ENCODE measurements around the gene TCEA2. TPM values are rescaled to one million over a fixed set of nuclear protein-coding genes. Genes with fewer than 3 reads are reported as not detected.

TCEA2 gene
- total and polyA plus RNA-seq, 2 of the 13 experiments (the other 11 are each of a cell fraction or from before 2014, with no cell fraction given) = 28.1 to 33.7 TPM

DNA sequence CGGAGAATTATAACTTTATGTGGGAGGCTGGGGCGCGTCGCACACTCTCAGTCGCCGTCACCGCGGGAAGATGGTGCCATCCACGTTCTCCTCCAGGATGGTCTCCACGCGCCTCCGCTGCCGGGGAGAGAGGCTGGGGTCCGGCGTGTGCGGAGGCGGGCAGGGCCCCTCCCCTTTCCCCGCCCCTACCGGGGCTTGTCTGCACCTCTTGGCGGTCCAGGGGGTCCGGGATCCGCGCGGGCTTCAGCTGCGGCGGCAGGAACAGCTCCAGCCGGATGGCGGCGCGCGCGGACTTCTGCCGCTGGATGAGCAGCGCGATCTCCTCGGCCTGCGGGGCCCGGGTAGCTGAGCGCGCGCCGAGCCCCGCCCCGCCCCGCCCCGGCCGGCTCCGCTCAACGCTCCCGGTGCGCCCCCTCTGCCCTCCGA, 20.4 kb downstream of the TCEA2 start (continued):
- TF ChIP-seq, protein P1, sequence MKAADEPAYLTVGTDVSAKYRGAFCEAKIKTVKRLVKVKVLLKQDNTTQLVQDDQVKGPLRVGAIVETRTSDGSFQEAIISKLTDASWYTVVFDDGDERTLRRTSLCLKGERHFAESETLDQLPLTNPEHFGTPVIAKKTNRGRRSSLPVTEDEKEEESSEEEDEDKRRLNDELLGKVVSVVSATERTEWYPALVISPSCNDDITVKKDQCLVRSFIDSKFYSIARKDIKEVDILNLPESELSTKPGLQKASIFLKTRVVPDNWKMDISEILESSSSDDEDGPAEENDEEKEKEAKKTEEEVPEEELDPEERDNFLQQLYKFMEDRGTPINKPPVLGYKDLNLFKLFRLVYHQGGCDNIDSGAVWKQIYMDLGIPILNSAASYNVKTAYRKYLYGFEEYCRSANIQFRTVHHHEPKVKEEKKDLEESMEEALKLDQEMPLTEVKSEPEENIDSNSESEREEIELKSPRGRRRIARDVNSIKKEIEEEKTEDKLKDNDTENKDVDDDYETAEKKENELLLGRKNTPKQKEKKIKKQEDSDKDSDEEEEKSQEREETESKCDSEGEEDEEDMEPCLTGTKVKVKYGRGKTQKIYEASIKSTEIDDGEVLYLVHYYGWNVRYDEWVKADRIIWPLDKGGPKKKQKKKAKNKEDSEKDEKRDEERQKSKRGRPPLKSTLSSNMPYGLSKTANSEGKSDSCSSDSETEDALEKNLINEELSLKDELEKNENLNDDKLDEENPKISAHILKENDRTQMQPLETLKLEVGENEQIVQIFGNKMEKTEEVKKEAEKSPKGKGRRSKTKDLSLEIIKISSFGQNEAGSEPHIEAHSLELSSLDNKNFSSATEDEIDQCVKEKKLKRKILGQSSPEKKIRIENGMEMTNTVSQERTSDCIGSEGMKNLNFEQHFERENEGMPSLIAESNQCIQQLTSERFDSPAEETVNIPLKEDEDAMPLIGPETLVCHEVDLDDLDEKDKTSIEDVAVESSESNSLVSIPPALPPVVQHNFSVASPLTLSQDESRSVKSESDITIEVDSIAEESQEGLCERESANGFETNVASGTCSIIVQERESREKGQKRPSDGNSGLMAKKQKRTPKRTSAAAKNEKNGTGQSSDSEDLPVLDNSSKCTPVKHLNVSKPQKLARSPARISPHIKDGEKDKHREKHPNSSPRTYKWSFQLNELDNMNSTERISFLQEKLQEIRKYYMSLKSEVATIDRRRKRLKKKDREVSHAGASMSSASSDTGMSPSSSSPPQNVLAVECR (CRISPR knock-in tag; IDR thresholded peaks at IDR 0.05; ENCODE audit: borderline replicate concordance) = peak; percentile 61; the same call in 1 of the 2 replicates
- TF ChIP-seq, protein P2, sequence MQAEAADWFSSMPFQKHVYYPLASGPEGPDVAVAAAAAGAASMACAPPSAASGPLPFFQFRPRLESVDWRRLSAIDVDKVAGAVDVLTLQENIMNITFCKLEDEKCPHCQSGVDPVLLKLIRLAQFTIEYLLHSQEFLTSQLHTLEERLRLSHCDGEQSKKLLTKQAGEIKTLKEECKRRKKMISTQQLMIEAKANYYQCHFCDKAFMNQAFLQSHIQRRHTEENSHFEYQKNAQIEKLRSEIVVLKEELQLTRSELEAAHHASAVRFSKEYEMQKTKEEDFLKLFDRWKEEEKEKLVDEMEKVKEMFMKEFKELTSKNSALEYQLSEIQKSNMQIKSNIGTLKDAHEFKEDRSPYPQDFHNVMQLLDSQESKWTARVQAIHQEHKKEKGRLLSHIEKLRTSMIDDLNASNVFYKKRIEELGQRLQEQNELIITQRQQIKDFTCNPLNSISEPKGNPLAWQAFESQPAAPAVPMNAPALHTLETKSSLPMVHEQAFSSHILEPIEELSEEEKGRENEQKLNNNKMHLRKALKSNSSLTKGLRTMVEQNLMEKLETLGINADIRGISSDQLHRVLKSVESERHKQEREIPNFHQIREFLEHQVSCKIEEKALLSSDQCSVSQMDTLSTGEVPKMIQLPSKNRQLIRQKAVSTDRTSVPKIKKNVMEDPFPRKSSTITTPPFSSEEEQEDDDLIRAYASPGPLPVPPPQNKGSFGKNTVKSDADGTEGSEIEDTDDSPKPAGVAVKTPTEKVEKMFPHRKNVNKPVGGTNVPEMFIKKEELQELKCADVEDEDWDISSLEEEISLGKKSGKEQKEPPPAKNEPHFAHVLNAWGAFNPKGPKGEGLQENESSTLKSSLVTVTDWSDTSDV (CRISPR knock-in tag; IDR thresholded peaks at IDR 0.05) = 0 out of 2 replicates have a peak, but pooled peaks have one; percentile 12
- TF ChIP-seq, protein P3, sequence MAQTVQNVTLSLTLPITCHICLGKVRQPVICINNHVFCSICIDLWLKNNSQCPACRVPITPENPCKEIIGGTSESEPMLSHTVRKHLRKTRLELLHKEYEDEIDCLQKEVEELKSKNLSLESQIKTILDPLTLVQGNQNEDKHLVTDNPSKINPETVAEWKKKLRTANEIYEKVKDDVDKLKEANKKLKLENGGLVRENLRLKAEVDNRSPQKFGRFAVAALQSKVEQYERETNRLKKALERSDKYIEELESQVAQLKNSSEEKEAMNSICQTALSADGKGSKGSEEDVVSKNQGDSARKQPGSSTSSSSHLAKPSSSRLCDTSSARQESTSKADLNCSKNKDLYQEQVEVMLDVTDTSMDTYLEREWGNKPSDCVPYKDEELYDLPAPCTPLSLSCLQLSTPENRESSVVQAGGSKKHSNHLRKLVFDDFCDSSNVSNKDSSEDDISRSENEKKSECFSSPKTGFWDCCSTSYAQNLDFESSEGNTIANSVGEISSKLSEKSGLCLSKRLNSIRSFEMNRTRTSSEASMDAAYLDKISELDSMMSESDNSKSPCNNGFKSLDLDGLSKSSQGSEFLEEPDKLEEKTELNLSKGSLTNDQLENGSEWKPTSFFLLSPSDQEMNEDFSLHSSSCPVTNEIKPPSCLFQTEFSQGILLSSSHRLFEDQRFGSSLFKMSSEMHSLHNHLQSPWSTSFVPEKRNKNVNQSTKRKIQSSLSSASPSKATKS (CRISPR knock-in tag; IDR thresholded peaks at IDR 0.05) = no peak
- TF ChIP-seq NR1H2 (CRISPR knock-in tag; IDR thresholded peaks at IDR 0.05; ENCODE audit: borderline replicate concordance, low read depth) (no peak), KDM6A (CRISPR knock-in tag; IDR thresholded peaks at IDR 0.05; ENCODE audit: low read depth) (no peak), GFI1 (CRISPR knock-in tag; IDR thresholded peaks at IDR 0.05; ENCODE audit: borderline replicate concordance) (no peak), KAT7 (CRISPR knock-in tag; IDR thresholded peaks at IDR 0.05; ENCODE audit: borderline replicate concordance) (no peak; the same call in 1 of the 2 replicates), RFXAP (CRISPR knock-in tag; IDR thresholded peaks at IDR 0.05; ENCODE audit: borderline replicate concordance) (no peak), SAP130 (CRISPR knock-in tag; IDR thresholded peaks at IDR 0.05; ENCODE audit: low read depth) (peak; percentile 35; the same call in 1 of the 2 replicates), KLF12 (CRISPR knock-in tag; IDR thresholded peaks at IDR 0.05; ENCODE audit: borderline replicate concordance) (no peak), ATM (IDR thresholded peaks at IDR 0.05; ENCODE audit: borderline replicate concordance) (no peak)
- TF ChIP-seq, protein P4, sequence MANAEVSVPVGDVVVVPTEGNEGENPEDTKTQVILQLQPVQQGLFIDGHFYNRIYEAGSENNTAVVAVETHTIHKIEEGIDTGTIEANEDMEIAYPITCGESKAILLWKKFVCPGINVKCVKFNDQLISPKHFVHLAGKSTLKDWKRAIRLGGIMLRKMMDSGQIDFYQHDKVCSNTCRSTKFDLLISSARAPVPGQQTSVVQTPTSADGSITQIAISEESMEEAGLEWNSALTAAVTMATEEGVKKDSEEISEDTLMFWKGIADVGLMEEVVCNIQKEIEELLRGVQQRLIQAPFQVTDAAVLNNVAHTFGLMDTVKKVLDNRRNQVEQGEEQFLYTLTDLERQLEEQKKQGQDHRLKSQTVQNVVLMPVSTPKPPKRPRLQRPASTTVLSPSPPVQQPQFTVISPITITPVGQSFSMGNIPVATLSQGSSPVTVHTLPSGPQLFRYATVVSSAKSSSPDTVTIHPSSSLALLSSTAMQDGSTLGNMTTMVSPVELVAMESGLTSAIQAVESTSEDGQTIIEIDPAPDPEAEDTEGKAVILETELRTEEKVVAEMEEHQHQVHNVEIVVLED (CRISPR knock-in tag; IDR thresholded peaks at IDR 0.05; ENCODE audit: borderline replicate concordance) = no peak
- TF ChIP-seq, protein P5, sequence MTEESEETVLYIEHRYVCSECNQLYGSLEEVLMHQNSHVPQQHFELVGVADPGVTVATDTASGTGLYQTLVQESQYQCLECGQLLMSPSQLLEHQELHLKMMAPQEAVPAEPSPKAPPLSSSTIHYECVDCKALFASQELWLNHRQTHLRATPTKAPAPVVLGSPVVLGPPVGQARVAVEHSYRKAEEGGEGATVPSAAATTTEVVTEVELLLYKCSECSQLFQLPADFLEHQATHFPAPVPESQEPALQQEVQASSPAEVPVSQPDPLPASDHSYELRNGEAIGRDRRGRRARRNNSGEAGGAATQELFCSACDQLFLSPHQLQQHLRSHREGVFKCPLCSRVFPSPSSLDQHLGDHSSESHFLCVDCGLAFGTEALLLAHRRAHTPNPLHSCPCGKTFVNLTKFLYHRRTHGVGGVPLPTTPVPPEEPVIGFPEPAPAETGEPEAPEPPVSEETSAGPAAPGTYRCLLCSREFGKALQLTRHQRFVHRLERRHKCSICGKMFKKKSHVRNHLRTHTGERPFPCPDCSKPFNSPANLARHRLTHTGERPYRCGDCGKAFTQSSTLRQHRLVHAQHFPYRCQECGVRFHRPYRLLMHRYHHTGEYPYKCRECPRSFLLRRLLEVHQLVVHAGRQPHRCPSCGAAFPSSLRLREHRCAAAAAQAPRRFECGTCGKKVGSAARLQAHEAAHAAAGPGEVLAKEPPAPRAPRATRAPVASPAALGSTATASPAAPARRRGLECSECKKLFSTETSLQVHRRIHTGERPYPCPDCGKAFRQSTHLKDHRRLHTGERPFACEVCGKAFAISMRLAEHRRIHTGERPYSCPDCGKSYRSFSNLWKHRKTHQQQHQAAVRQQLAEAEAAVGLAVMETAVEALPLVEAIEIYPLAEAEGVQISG (CRISPR knock-in tag; IDR thresholded peaks at IDR 0.05) = peak; percentile 74; the same call in 1 of the 2 replicates
- TF ChIP-seq, protein P6, sequence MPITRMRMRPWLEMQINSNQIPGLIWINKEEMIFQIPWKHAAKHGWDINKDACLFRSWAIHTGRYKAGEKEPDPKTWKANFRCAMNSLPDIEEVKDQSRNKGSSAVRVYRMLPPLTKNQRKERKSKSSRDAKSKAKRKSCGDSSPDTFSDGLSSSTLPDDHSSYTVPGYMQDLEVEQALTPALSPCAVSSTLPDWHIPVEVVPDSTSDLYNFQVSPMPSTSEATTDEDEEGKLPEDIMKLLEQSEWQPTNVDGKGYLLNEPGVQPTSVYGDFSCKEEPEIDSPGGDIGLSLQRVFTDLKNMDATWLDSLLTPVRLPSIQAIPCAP (CRISPR knock-in tag; IDR thresholded peaks at IDR 0.05; ENCODE audit: low read depth) = no peak
